Subcutaneous adipose tissue (tissue), 4 donors: ENCODE results near the gene KIAA0319L. TPM values are rescaled to one million over a fixed set of nuclear protein-coding genes. Genes with fewer than 3 reads are reported as not detected.

Experiments
- CTCF ChIP-seq: fragments of 450-650 bp; IDR thresholded peaks from one replicate; pipeline ENCODE4 v1.5.1; 2016; ENCODE audit warnings: low read depth, mild to moderate bottlenecking, control low read depth, antibody characterized with exemption, moderate library complexity
- total RNA-seq, 4 donors: library from RNA; depleted of rRNA; stranded (reverse); fragments of >200 nt; gene quantifications; one replicate each; pipeline ENCODE4 v1.1.0, GENCODE V29; 2016

Gene KIAA0319L
- total RNA-seq, 4 donors from 2014 or later = 35.9 to 77.6 (median 61.8) TPM

GRCh38 chr1:35524106-35524505, 33.1 kb downstream of the KIAA0319L start:
- no peak for TF ChIP-seq CTCF

- TF ChIP-seq CTCF = no peak
Measured at GRCh38 chr1:35519432-35519831, 37.8 kb downstream of the KIAA0319L start.

- no peak for TF ChIP-seq CTCF
Measured at GRCh38 chr1:35518183-35518582, 39.0 kb downstream of the KIAA0319L start.

GRCh38 chr1:35511305-35511704, 45.9 kb downstream of the KIAA0319L start:
- no peak for TF ChIP-seq CTCF

- TF ChIP-seq CTCF = no peak
Measured at GRCh38 chr1:35509558-35509957, 47.6 kb downstream of the KIAA0319L start.

- no peak for TF ChIP-seq CTCF
Measured at GRCh38 chr1:35507947-35508346, 49.3 kb downstream of the KIAA0319L start.

GRCh38 chr1:35506960-35507912, 50.0 kb downstream of the KIAA0319L start:
- TF ChIP-seq CTCF = no peak
